ENCODE results near the gene SBF1.

The SBF1 gene

GRCh38 chr22:50396751-50397370, 78.0 kb downstream of the SBF1 start:
- DNase-seq, result no peak
